WI38 (cell line): ENCODE measurements around the gene MRPL16.
"Not testable (repeated sequence)": the region's sequence is repeated elsewhere in the genome, so short reads cannot be mapped to it uniquely, and the experiment has no call there.

Source experiments
- H3K4me3 ChIP-seq: 2 replicates; pipeline ENCODE4 v1.5.1; 2011; ENCODE audit warnings: low read depth, mild to moderate bottlenecking, control low read depth, low read length
- TF ChIP-seq, protein P1 (sequence below): IDR thresholded peaks from 2 replicates; pipeline ENCODE4 v1.5.1; 2012; ENCODE audit warnings: low read depth, mild to moderate bottlenecking, control low read depth, low read length

Gene MRPL16

DNA sequence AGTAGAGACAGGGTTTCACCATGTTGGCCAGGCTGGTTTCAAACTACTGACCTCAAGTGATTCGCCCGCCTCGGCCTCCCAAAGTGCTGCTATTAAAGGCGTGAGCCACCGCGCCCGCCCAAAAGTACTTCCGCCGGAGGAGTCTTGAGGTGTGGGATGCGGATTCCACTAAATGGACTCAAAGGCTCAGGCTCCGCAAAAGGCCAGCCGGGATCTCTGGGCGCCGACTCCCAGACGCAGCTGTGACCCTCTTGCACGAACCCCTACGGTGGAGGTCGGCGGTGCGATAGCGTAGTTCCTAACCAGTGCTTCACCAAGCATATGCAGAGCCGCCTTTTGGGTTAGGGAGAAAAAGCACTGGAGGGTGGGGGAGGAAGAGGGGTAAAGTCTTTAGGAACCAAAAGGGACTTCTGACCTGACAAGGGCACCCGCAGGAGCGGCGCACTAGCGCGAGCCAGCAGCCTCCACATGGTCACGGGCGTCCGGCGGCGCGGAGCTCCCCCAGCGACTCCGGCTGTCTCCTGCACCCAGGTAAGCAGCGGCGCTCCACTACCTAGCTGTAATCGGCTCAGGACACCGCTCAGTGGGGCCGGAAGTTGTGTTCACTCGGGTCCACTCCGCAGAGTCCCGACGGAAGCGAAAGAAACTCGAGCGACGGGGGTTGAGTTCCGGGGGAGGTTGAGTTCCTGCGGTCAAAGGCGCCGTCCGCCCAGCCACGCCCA is at the start of gene MRPL16:
TSS of gene MRPL16 (minus strand) at position 590 of the 722 bp plus-strand sequence. CDS start at position 470, 120 bp downstream.
- H3K4me3 ChIP-seq = peak within 1 kb of the TSS; percentile 98
- TF ChIP-seq, protein P1, sequence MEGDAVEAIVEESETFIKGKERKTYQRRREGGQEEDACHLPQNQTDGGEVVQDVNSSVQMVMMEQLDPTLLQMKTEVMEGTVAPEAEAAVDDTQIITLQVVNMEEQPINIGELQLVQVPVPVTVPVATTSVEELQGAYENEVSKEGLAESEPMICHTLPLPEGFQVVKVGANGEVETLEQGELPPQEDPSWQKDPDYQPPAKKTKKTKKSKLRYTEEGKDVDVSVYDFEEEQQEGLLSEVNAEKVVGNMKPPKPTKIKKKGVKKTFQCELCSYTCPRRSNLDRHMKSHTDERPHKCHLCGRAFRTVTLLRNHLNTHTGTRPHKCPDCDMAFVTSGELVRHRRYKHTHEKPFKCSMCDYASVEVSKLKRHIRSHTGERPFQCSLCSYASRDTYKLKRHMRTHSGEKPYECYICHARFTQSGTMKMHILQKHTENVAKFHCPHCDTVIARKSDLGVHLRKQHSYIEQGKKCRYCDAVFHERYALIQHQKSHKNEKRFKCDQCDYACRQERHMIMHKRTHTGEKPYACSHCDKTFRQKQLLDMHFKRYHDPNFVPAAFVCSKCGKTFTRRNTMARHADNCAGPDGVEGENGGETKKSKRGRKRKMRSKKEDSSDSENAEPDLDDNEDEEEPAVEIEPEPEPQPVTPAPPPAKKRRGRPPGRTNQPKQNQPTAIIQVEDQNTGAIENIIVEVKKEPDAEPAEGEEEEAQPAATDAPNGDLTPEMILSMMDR = no peak

DNA sequence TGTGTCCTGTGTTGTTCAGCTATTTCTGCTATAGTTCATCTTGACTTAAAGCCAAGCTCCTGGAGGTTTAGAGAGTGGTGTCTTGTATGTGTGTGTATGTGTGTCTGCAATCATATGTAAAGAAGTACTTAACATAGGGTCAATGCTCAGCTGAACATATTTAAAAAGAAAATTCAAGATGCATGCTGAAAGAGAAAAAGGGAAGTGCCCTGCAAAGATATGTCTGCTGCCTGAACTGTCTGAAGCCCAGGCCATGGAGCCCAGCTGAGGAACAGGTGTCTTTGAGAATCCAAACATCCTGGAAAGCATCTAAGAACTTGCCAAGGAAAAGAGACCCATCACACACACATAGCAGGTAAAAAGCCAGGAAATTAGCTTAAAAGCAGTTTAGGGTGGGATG is 49.1 kb upstream of the MRPL16 start:
- no peak overlapping the region for H3K4me3 ChIP-seq
- TF ChIP-seq, protein P1 = no peak

DNA sequence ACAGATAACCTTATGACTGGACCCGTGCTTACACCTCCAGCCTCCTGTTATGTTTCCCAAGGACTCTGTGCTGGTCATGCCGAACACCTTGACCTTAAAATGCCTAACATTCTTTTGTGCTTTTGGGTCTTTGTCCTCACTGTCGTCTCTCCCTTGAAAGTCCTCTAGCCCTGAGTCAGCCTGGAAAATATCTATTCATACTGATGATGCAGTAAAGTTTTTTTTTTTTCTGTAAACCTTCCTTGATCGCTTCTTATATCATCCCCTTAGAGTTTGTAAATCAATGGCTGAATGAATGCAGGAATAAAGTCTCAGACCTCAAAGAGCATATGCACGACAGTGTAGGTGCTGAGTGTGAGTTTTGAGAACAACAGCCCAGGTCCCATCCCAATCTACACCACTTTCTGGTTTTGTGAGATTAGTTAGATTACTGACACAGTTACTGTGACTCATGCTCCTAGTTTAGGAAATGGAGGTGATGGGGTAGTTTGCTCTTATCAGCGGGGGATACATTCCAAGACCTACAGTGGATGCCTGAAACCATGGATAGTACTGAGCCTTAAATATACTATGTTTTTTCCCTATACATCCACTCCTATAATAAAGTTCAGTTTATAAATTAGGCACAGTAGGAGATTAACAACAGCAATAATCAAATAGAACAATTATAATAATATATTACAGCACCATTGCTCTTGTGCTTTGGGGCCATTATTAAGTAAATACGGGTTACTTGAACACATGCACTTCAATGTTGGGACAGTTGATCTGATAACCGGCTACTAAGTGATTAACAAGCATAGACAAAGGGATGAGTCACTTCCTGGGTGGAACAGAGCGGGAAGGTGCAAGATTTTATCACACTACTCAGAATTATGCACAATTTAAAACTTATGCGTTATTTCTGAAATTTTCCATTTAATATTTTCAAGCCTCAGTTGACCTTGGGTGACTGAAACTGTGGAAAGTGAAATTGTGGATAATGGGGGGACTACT is 47.2 kb upstream of the MRPL16 start:
- TF ChIP-seq, protein P1 = no peak
- no peak overlapping the region for H3K4me3 ChIP-seq

DNA sequence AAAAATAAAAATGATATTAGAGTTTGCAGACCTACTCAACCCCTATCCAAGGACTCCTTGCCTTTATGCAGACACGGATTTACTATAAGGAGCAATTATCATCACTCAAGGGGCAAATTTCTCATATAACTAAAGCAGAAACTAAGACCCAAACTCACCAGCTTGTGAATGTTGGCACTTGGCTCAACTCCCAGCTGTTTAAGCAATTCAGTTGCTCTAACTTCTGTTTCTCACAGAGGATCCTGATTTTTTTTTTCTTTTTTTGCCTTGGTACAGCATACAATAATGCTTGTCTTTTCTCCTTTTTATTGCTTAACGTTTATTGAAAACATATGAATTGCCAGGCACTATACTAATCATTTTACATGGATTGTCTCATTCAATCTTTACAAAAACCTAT is 44.3 kb upstream of the MRPL16 start:
- H3K4me3 ChIP-seq = no peak overlapping the region
- TF ChIP-seq, protein P1 = no peak

DNA sequence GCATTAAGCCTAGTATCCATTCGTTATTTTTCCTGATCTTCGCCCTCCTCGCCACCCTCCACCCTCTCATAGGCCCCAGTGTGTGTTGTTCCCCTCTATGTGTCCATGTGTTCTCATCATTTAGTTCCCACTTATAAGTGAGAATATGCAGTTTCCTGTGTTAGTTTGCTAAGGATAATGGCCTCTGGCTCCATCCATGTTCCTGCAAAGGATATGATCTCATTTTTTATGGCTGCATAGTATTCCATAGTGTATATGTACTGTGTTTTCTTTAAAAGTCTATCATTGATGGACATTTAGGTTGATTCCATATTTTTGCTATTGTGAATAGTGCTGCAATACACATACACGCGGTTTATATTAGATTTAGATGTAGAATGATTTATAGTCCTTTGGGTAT is 40.8 kb upstream of the MRPL16 start:
- not testable (repeated sequence) for H3K4me3 ChIP-seq

DNA sequence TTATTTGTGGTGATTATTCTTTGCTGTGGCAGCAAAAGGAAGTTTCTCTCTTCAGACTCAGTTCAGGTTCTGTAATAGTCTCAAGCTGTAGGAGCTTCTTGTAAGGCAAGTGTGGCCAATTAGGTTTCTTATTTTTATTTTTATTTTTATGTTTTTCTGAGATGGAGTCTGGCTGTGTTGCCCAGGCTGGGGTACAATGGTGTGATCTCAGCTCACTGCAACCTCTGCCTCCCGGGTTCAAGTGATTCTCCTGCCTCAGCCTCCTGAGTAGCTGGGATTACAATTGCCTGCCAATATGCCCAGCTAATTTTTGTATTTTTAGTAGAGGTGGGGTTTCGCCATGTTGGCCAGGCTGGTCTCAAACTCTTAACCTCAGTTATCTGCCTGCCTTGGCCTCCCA is 39.0 kb upstream of the MRPL16 start:
- not testable (repeated sequence) for H3K4me3 ChIP-seq

DNA sequence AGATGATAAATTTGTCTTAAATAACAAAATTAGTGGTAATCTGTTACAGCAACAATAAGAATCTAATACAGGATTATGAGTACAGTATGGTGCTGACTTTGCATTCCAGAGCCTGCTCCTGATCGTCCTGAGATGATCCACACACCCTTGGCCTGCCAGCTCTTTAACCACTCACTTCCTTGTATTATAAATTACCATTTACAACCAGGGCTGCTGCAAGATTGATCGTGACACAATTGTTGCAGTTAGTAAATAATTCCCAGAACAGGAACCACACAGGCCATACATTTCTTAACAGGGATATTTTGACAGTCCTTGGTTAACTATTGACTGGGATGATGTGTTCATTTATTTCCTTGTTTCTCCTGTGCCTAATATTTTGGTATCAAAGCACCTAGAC is 38.6 kb upstream of the MRPL16 start:
- TF ChIP-seq, protein P1 = no peak

DNA sequence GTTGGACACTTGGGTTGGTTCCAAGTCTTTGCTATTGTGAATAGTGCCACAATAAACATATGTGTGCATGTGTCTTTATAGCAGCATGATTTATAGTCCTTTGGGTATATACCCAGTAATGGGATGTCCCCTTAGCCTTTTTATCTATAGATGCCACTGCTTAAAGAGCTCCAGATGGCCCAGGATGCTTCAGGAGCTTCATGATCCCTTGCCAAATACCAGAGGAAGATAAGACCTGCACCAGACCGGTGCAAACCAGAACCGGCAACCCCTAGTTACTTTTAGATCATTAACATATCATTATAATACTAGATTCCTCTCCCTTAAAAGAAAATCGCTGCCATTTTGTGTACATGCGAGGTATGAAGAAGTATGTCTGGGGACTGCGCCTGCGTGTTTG is 37.9 kb upstream of the MRPL16 start:
- H3K4me3 ChIP-seq = not testable (repeated sequence)

More for the DNA sequence above, 38.6 kb upstream of the MRPL16 start:
- H3K4me3 ChIP-seq = no peak overlapping the region

DNA sequence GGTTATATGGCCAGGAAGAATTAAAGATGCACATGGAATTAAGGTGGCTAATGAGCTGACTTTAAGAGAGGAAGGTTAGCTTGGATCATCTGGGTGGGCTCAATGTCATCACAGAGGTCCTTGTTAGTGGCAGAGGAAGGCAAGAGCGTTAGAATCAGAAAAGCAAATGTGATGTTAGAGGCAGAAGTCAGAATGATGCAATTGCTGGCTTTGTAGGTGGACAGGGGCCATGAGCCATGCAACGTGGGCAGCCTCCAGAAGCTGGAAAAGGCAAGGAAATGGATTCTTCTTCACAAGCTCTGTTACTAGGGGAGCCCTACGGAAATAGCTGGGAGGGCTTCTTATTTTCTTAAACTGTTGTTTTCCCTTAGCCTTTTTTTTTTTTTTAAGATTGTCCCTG is 37.0 kb upstream of the MRPL16 start:
- H3K4me3 ChIP-seq = no peak overlapping the region
- TF ChIP-seq, protein P1 = no peak
